Measurements from ENCODE around the gene C16orf92. TPM values are rescaled to one million over a fixed set of nuclear protein-coding genes. Genes with fewer than 3 reads are reported as not detected.

Gene C16orf92
- total RNA-seq, 1 experiment from 2014 or later = not detected

GRCh38 chr16:30051518-30051917 is 28.5 kb downstream of the C16orf92 start:
- CTCF ChIA-PET = no interaction called here
- Histone ChIP-seq H3K27ac (ENCODE audit: low read depth, low read length, poor library complexity, severe bottlenecking) (no peak overlapping the region), H3K27me3 (replicated peaks; ENCODE audit: insufficient read depth, low read depth, low read length, poor library complexity) (no peaks in the 10 kb centered on the region), H3K36me3 (ENCODE audit: insufficient read depth, low read length, poor library complexity, severe bottlenecking) (peaks cover 10% of the 10 kb centered on the region), H3K9me3 (ENCODE audit: low read depth, low read length, poor library complexity, severe bottlenecking) (no peaks in the 10 kb centered on the region), H3K4me3 (ENCODE audit: low read depth, low read length, poor library complexity, severe bottlenecking) (no peak overlapping the region), H3K4me1 (ENCODE audit: insufficient read depth, low read length, poor library complexity, severe bottlenecking) (peaks cover 9% of the 10 kb centered on the region)
- TF ChIP-seq CTCF (conservative IDR thresholded peaks at IDR 0.05; ENCODE audit: low read depth, low read length) = no peak
- no peak for TF ChIP-seq EZH2 (IDR thresholded peaks at IDR 0.05; ENCODE audit: borderline replicate concordance, low read depth, low read length, poor library complexity, severe bottlenecking)
- POLR2A ChIA-PET (ENCODE audit: low non-redundant PET) = no interaction called here
- intact Hi-C loops (cut with micrococcal nuclease; ENCODE audit: unreplicated experiment) = no loop called here
- no TSS peak for BruUV-seq (replicated peaks)
- DNase-seq (ENCODE audit: low spot score) = no peak

GRCh38 chr16:30052671-30053372 is 29.8 kb downstream of the C16orf92 start:
- peak overlapping the region; percentile 81 for H3K27ac ChIP-seq (ENCODE audit: low read depth, low read length, poor library complexity, severe bottlenecking)
- CTCF ChIA-PET = interaction anchor here (1.1 kb wide), 1 partner anchor 21 kb away, joined by 3 read pairs; the partner anchor contains the start of gene TLCD3B
- no peaks in the 10 kb centered on the region for H3K27me3 ChIP-seq (replicated peaks; ENCODE audit: insufficient read depth, low read depth, low read length, poor library complexity)
- peak overlapping the region; percentile 85 for H3K4me3 ChIP-seq (ENCODE audit: low read depth, low read length, poor library complexity, severe bottlenecking)
- H3K9me3 ChIP-seq (ENCODE audit: low read depth, low read length, poor library complexity, severe bottlenecking) = no peaks in the 10 kb centered on the region
- intact Hi-C loops (cut with micrococcal nuclease; ENCODE audit: unreplicated experiment) = no loop called here
- DNase-seq (ENCODE audit: low spot score) = peak; percentile 95
- TF ChIP-seq CTCF (conservative IDR thresholded peaks at IDR 0.05; ENCODE audit: low read depth, low read length) (no peak), EZH2 (IDR thresholded peaks at IDR 0.05; ENCODE audit: borderline replicate concordance, low read depth, low read length, poor library complexity, severe bottlenecking) (no peak)
- H3K4me1 ChIP-seq (ENCODE audit: insufficient read depth, low read length, poor library complexity, severe bottlenecking) = peaks cover 9% of the 10 kb centered on the region
- no TSS peak for BruUV-seq (replicated peaks)
- POLR2A ChIA-PET (ENCODE audit: low non-redundant PET) = no interaction called here
- H3K36me3 ChIP-seq (ENCODE audit: insufficient read depth, low read length, poor library complexity, severe bottlenecking) = peaks cover 13% of the 10 kb centered on the region

GRCh38 chr16:30053376-30054015 is 30.5 kb downstream of the C16orf92 start:
- H3K27ac ChIP-seq (ENCODE audit: low read depth, low read length, poor library complexity, severe bottlenecking) = peak overlapping the region; percentile 81
- no peaks in the 10 kb centered on the region for H3K27me3 ChIP-seq (replicated peaks; ENCODE audit: insufficient read depth, low read depth, low read length, poor library complexity)
- H3K36me3 ChIP-seq (ENCODE audit: insufficient read depth, low read length, poor library complexity, severe bottlenecking) = peaks cover 15% of the 10 kb centered on the region
- H3K4me3 ChIP-seq (ENCODE audit: low read depth, low read length, poor library complexity, severe bottlenecking) = peak overlapping the region; percentile 85
- no peak for TF ChIP-seq EZH2 (IDR thresholded peaks at IDR 0.05; ENCODE audit: borderline replicate concordance, low read depth, low read length, poor library complexity, severe bottlenecking)
- TF ChIP-seq CTCF (conservative IDR thresholded peaks at IDR 0.05; ENCODE audit: low read depth, low read length) = no peak
- intact Hi-C loops (cut with micrococcal nuclease; ENCODE audit: unreplicated experiment) = no loop called here
- peak; percentile 92 for DNase-seq (ENCODE audit: low spot score)
- CTCF ChIA-PET = interaction anchor here (1.1 kb wide), 1 partner anchor 22 kb away, joined by 3 read pairs; the partner anchor contains the start of gene TLCD3B
- peaks cover 9% of the 10 kb centered on the region for H3K4me1 ChIP-seq (ENCODE audit: insufficient read depth, low read length, poor library complexity, severe bottlenecking)
- H3K9me3 ChIP-seq (ENCODE audit: low read depth, low read length, poor library complexity, severe bottlenecking) = no peaks in the 10 kb centered on the region
- POLR2A ChIA-PET (ENCODE audit: low non-redundant PET) = no interaction called here
- BruUV-seq (replicated peaks) = TSS peak; percentile 50

Data from A673 (cell line).